Measurements from ENCODE around the gene ITPR3. TPM values are rescaled to one million over a fixed set of nuclear protein-coding genes. Genes with fewer than 3 reads are reported as not detected.

ITPR3 gene
- total and polyA plus RNA-seq, 5 donors from 2014 or later = 1.3 to 54.5 (median 2.2) TPM

GRCh38 chr6:33721508-33721907 is 100.4 kb downstream of the ITPR3 start:
- H3K36me3 Mint-ChIP-seq = no peaks in the 10 kb centered on the region
- peaks cover 42% of the 10 kb centered on the region for H3K27me3 Mint-ChIP-seq
- H3K4me1 Mint-ChIP-seq = peaks cover 0 to 14% (median 3%) of the 10 kb centered on the region in 4 donors
- H3K9me3 ChIP-seq (ENCODE audit: control insufficient read depth in 2 of 2, low read length in 2 of 2) = no peaks in the 10 kb centered on the region
- ATAC-seq (ENCODE audit: low read depth in 2 of 2) (no peak), DNase-seq (no peak)
- H3K27me3 ChIP-seq (ENCODE audit: control insufficient read depth, insufficient read depth, low read length) = peaks cover 6% of the 10 kb centered on the region
- H3K4me3 Mint-ChIP-seq = no peak overlapping the region
- no peaks in the 10 kb centered on the region for H3K4me1 ChIP-seq (ENCODE audit: control insufficient read depth, insufficient read depth, low read length, poor library complexity, severe bottlenecking)
- no peaks in the 10 kb centered on the region for H3K36me3 ChIP-seq (ENCODE audit: control insufficient read depth, insufficient read depth, low read length)
- H3K27ac Mint-ChIP-seq = no peak overlapping the region
- H3K9me3 Mint-ChIP-seq = no peaks in the 10 kb centered on the region
- no peak overlapping the region for H3K4me3 ChIP-seq (ENCODE audit: low read depth, low read length)
- H3K27ac ChIP-seq (ENCODE audit: insufficient read depth, low read length, poor library complexity, severe bottlenecking) = no peak overlapping the region

GRCh38 chr6:33722103-33722623 is 101.0 kb downstream of the ITPR3 start:
- no peaks in the 10 kb centered on the region for H3K9me3 ChIP-seq (ENCODE audit: control insufficient read depth in 2 of 2, low read length in 2 of 2)
- H3K4me3 Mint-ChIP-seq = no peak overlapping the region
- peaks cover 6% of the 10 kb centered on the region for H3K27me3 ChIP-seq (ENCODE audit: control insufficient read depth, insufficient read depth, low read length)
- no peak overlapping the region for H3K27ac ChIP-seq (ENCODE audit: insufficient read depth, low read length, poor library complexity, severe bottlenecking)
- H3K4me1 Mint-ChIP-seq = peaks cover 0 to 14% (median 3%) of the 10 kb centered on the region in 4 donors
- H3K27ac Mint-ChIP-seq = no peak overlapping the region
- no peak overlapping the region for H3K4me3 ChIP-seq (ENCODE audit: low read depth, low read length)
- H3K4me1 ChIP-seq (ENCODE audit: control insufficient read depth, insufficient read depth, low read length, poor library complexity, severe bottlenecking) = no peaks in the 10 kb centered on the region
- H3K27me3 Mint-ChIP-seq = peaks cover 48% of the 10 kb centered on the region
- ATAC-seq (ENCODE audit: low read depth in 2 of 2) (no peak), DNase-seq (no peak)
- H3K9me3 Mint-ChIP-seq = no peaks in the 10 kb centered on the region
- H3K36me3 ChIP-seq (ENCODE audit: control insufficient read depth, insufficient read depth, low read length) = no peaks in the 10 kb centered on the region
- no peaks in the 10 kb centered on the region for H3K36me3 Mint-ChIP-seq

- H3K4me1 Mint-ChIP-seq = peaks cover 0 to 14% (median 3%) of the 10 kb centered on the region in 4 donors
- no peak overlapping the region for H3K4me3 ChIP-seq (ENCODE audit: low read depth, low read length)
- H3K27ac Mint-ChIP-seq = no peak overlapping the region
- H3K36me3 Mint-ChIP-seq = no peaks in the 10 kb centered on the region
- H3K27ac ChIP-seq (ENCODE audit: insufficient read depth, low read length, poor library complexity, severe bottlenecking) = no peak overlapping the region
- no peaks in the 10 kb centered on the region for H3K9me3 ChIP-seq (ENCODE audit: control insufficient read depth in 2 of 2, low read length in 2 of 2)
- H3K27me3 Mint-ChIP-seq = peaks cover 55% of the 10 kb centered on the region
- H3K4me1 ChIP-seq (ENCODE audit: control insufficient read depth, insufficient read depth, low read length, poor library complexity, severe bottlenecking) = no peaks in the 10 kb centered on the region
- no peaks in the 10 kb centered on the region for H3K36me3 ChIP-seq (ENCODE audit: control insufficient read depth, insufficient read depth, low read length)
- peaks cover 6% of the 10 kb centered on the region for H3K27me3 ChIP-seq (ENCODE audit: control insufficient read depth, insufficient read depth, low read length)
- H3K4me3 Mint-ChIP-seq = no peak overlapping the region
- ATAC-seq (ENCODE audit: low read depth in 2 of 2) (no peak), DNase-seq (no peak)
- no peaks in the 10 kb centered on the region for H3K9me3 Mint-ChIP-seq
Measured at GRCh38 chr6:33723371-33724085, 102.4 kb downstream of the ITPR3 start.

- no peak for ATAC-seq (ENCODE audit: low read depth in 2 of 2)
- Histone ChIP-seq H3K9me3 (ENCODE audit: control insufficient read depth in 2 of 2, low read length in 2 of 2) (no peaks in the 10 kb centered on the region), H3K27ac (ENCODE audit: insufficient read depth, low read length, poor library complexity, severe bottlenecking) (no peak overlapping the region), H3K36me3 (ENCODE audit: control insufficient read depth, insufficient read depth, low read length) (no peaks in the 10 kb centered on the region), H3K27me3 (ENCODE audit: control insufficient read depth, insufficient read depth, low read length) (peaks cover 6% of the 10 kb centered on the region), H3K4me1 (ENCODE audit: control insufficient read depth, insufficient read depth, low read length, poor library complexity, severe bottlenecking) (no peaks in the 10 kb centered on the region), H3K4me3 (ENCODE audit: low read depth, low read length) (no peak overlapping the region)
- peaks cover 0 to 14% (median 3%) of the 10 kb centered on the region in 4 donors for H3K4me1 Mint-ChIP-seq
- no peak for DNase-seq
- H3K36me3 Mint-ChIP-seq = no peaks in the 10 kb centered on the region
- H3K9me3 Mint-ChIP-seq = no peaks in the 10 kb centered on the region
- H3K27me3 Mint-ChIP-seq = peaks cover 50% of the 10 kb centered on the region
- H3K4me3 Mint-ChIP-seq = no peak overlapping the region
- H3K27ac Mint-ChIP-seq = no peak overlapping the region
Measured at GRCh38 chr6:33724102-33725023, 103.2 kb downstream of the ITPR3 start.

GRCh38 chr6:33725222-33725621 is 104.1 kb downstream of the ITPR3 start:
- Mint-ChIP-seq H3K27ac (no peak overlapping the region), H3K9me3 (no peaks in the 10 kb centered on the region), H3K4me1 (peaks cover 0 to 14% (median 3%) of the 10 kb centered on the region in 4 donors), H3K27me3 (peaks cover 48% of the 10 kb centered on the region), H3K36me3 (no peaks in the 10 kb centered on the region), H3K4me3 (no peak overlapping the region)
- H3K36me3 ChIP-seq (ENCODE audit: control insufficient read depth, insufficient read depth, low read length) = no peaks in the 10 kb centered on the region
- peaks cover 6% of the 10 kb centered on the region for H3K27me3 ChIP-seq (ENCODE audit: control insufficient read depth, insufficient read depth, low read length)
- no peak for ATAC-seq (ENCODE audit: low read depth in 2 of 2)
- no peaks in the 10 kb centered on the region for H3K4me1 ChIP-seq (ENCODE audit: control insufficient read depth, insufficient read depth, low read length, poor library complexity, severe bottlenecking)
- no peak overlapping the region for H3K27ac ChIP-seq (ENCODE audit: insufficient read depth, low read length, poor library complexity, severe bottlenecking)
- H3K9me3 ChIP-seq (ENCODE audit: control insufficient read depth in 2 of 2, low read length in 2 of 2) = no peaks in the 10 kb centered on the region
- no peak for DNase-seq
- H3K4me3 ChIP-seq (ENCODE audit: low read depth, low read length) = no peak overlapping the region

- no peak for DNase-seq
- no peaks in the 10 kb centered on the region for H3K36me3 Mint-ChIP-seq
- no peak overlapping the region for H3K27ac Mint-ChIP-seq
- Histone ChIP-seq H3K9me3 (ENCODE audit: control insufficient read depth in 2 of 2, low read length in 2 of 2) (no peaks in the 10 kb centered on the region), H3K27me3 (ENCODE audit: control insufficient read depth, insufficient read depth, low read length) (peaks cover 4% of the 10 kb centered on the region), H3K27ac (ENCODE audit: insufficient read depth, low read length, poor library complexity, severe bottlenecking) (no peak overlapping the region), H3K4me3 (ENCODE audit: low read depth, low read length) (no peak overlapping the region), H3K36me3 (ENCODE audit: control insufficient read depth, insufficient read depth, low read length) (no peaks in the 10 kb centered on the region), H3K4me1 (ENCODE audit: control insufficient read depth, insufficient read depth, low read length, poor library complexity, severe bottlenecking) (no peaks in the 10 kb centered on the region)
- peaks cover 0 to 14% (median 3%) of the 10 kb centered on the region in 4 donors for H3K4me1 Mint-ChIP-seq
- no peaks in the 10 kb centered on the region for H3K9me3 Mint-ChIP-seq
- peaks cover 44% of the 10 kb centered on the region for H3K27me3 Mint-ChIP-seq
- ATAC-seq (ENCODE audit: low read depth in 2 of 2) = no peak
- no peak overlapping the region for H3K4me3 Mint-ChIP-seq
Measured at GRCh38 chr6:33725891-33726673, 105.0 kb downstream of the ITPR3 start.

- H3K27me3 Mint-ChIP-seq = peaks cover 40% of the 10 kb centered on the region
- ATAC-seq (ENCODE audit: low read depth in 2 of 2) = no peak
- DNase-seq = no peak
- no peak overlapping the region for H3K4me3 Mint-ChIP-seq
- Histone ChIP-seq H3K27me3 (ENCODE audit: control insufficient read depth, insufficient read depth, low read length) (peaks cover 4% of the 10 kb centered on the region), H3K27ac (ENCODE audit: insufficient read depth, low read length, poor library complexity, severe bottlenecking) (no peak overlapping the region), H3K4me1 (ENCODE audit: control insufficient read depth, insufficient read depth, low read length, poor library complexity, severe bottlenecking) (no peaks in the 10 kb centered on the region), H3K4me3 (ENCODE audit: low read depth, low read length) (no peak overlapping the region), H3K9me3 (ENCODE audit: control insufficient read depth in 2 of 2, low read length in 2 of 2) (no peaks in the 10 kb centered on the region), H3K36me3 (ENCODE audit: control insufficient read depth, insufficient read depth, low read length) (no peaks in the 10 kb centered on the region)
- H3K4me1 Mint-ChIP-seq = peaks cover 0 to 14% (median 3%) of the 10 kb centered on the region in 4 donors
- no peaks in the 10 kb centered on the region for H3K36me3 Mint-ChIP-seq
- no peaks in the 10 kb centered on the region for H3K9me3 Mint-ChIP-seq
- H3K27ac Mint-ChIP-seq = no peak overlapping the region
Measured at GRCh38 chr6:33726696-33727095, 105.6 kb downstream of the ITPR3 start.

Data from CD4-positive, CD25-positive, alpha-beta regulatory T cell (primary cell).